ENCODE data around the gene KCNQ1. TPM values are rescaled to one million over a fixed set of nuclear protein-coding genes. Genes with fewer than 3 reads are reported as not detected.

KCNQ1 gene
- total and polyA plus RNA-seq, 2 experiments from 2014 or later, result 0.45 to 0.87 TPM

DNA sequence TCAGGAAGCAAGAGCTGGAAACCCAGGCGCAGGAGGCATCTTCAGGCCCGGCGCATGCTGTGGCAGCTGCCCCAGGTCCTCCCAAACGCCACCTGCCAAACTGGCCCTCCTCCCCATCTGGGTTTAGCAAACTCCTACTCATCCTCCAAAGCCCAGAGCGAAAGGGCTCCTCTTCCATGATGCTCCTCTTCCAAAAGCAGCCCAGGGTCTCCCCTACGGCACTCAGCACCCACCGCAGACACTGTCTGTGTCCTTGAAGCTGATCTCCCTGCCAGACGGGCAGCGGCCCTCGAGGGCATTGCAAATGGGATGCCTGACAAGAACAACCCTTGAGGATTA, 414.9 kb downstream of the KCNQ1 start:
- no peak for TF ChIP-seq NANOG (IDR thresholded peaks at IDR 0.05; ENCODE audit: borderline replicate concordance)
- TF ChIP-seq, protein P1, sequence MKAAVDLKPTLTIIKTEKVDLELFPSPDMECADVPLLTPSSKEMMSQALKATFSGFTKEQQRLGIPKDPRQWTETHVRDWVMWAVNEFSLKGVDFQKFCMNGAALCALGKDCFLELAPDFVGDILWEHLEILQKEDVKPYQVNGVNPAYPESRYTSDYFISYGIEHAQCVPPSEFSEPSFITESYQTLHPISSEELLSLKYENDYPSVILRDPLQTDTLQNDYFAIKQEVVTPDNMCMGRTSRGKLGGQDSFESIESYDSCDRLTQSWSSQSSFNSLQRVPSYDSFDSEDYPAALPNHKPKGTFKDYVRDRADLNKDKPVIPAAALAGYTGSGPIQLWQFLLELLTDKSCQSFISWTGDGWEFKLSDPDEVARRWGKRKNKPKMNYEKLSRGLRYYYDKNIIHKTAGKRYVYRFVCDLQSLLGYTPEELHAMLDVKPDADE (IDR thresholded peaks at IDR 0.05), result no peak
- no peak for TF ChIP-seq ZNF114 (CRISPR knock-in tag; IDR thresholded peaks at IDR 0.05)
- Histone ChIP-seq H3K9me2 (ENCODE audit: insufficient read depth) (no peaks in the 10 kb centered on the region), H3K4me3 (no peak overlapping the region), H3K79me2 (replicated peaks; ENCODE audit: insufficient read depth) (no peaks in the 10 kb centered on the region), H3K27me3 (ENCODE audit: insufficient read depth) (peaks cover 42% of the 10 kb centered on the region), H3K27ac (ENCODE audit: low read depth) (no peak overlapping the region), H2AFZ (no peak overlapping the region), H3K4me2 (no peak overlapping the region), H3F3A (replicated peaks; ENCODE audit: low read depth) (0 out of 2 replicates have a peak, but pooled peaks cover 4% of the 10 kb centered on the region), H3K4me1 (ENCODE audit: insufficient read depth) (peaks cover 22% of the 10 kb centered on the region), H3K36me3 (ENCODE audit: insufficient read depth) (no peaks in the 10 kb centered on the region), H4K20me1 (replicated peaks; ENCODE audit: insufficient read depth) (no peaks in the 10 kb centered on the region)
- no peaks in the 10 kb centered on the region; the same call in 2 of the 3 replicates for H3K9me3 Mint-ChIP-seq
- no peaks in the 10 kb centered on the region for H3K36me3 Mint-ChIP-seq (ENCODE audit: low read depth)
- H3K27ac Mint-ChIP-seq, result no peak overlapping the region
- ATAC-seq (no peak), DNase-seq (ENCODE audit: low spot score) (no peak)
- peaks cover 19% of the 10 kb centered on the region for H3K4me1 Mint-ChIP-seq
- no peak overlapping the region for H3K4me3 Mint-ChIP-seq
- peaks cover 55% of the 10 kb centered on the region for H3K27me3 Mint-ChIP-seq (ENCODE audit: insufficient read depth, low read depth, poor library complexity)

DNA sequence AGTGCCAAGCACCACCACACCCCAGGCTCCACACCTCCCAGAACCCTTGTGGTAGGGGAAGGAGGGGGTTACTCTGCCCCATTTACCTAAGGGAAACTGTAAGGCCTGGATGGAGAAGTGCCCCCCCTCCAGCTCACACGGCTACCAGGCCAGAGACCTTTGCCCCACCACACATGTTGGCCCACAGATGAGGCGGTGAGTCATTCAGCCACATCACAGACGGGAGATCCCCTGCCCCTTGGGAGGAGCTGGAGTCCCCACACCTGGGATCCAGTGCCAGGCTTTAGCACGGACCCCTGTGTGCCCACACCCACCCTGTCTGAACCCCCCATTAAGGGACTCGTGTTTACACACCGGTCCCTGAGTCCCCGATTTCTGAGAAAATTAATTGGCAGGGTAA, 415.8 kb downstream of the KCNQ1 start:
- Mint-ChIP-seq H3K4me3 (no peak overlapping the region; the same call in 2 of the 3 replicates), H3K9me3 (no peaks in the 10 kb centered on the region; the same call in 2 of the 3 replicates), H3K27ac (no peak overlapping the region), H3K27me3 (ENCODE audit: insufficient read depth, low read depth, poor library complexity) (peaks cover 57% of the 10 kb centered on the region), H3K4me1 (peaks cover 23% of the 10 kb centered on the region), H3K36me3 (ENCODE audit: low read depth) (no peaks in the 10 kb centered on the region)
- DNase-seq (ENCODE audit: low spot score), result no peak
- peaks cover 52% of the 10 kb centered on the region for H3K27me3 ChIP-seq (ENCODE audit: insufficient read depth)
- no peaks in the 10 kb centered on the region for H3K36me3 ChIP-seq (ENCODE audit: insufficient read depth)
- H3K4me1 ChIP-seq (ENCODE audit: insufficient read depth), result peaks cover 22% of the 10 kb centered on the region
- ATAC-seq, result no peak
- no peaks in the 10 kb centered on the region for H3K79me2 ChIP-seq (replicated peaks; ENCODE audit: insufficient read depth)
- no peaks in the 10 kb centered on the region for H3K9me2 ChIP-seq (ENCODE audit: insufficient read depth)
- H4K20me1 ChIP-seq (replicated peaks; ENCODE audit: insufficient read depth), result no peaks in the 10 kb centered on the region
- no peak overlapping the region for H3K4me2 ChIP-seq
- no peak overlapping the region for H2AFZ ChIP-seq
- 0 out of 2 replicates have a peak, but pooled peaks cover 4% of the 10 kb centered on the region for H3F3A ChIP-seq (replicated peaks; ENCODE audit: low read depth)
- H3K27ac ChIP-seq (ENCODE audit: low read depth), result no peak overlapping the region
- H3K4me3 ChIP-seq, result no peak overlapping the region
- no peak for TF ChIP-seq EZH2phosphoT487 (IDR thresholded peaks at IDR 0.05; ENCODE audit: unreplicated experiment)
- TF ChIP-seq, protein P2, sequence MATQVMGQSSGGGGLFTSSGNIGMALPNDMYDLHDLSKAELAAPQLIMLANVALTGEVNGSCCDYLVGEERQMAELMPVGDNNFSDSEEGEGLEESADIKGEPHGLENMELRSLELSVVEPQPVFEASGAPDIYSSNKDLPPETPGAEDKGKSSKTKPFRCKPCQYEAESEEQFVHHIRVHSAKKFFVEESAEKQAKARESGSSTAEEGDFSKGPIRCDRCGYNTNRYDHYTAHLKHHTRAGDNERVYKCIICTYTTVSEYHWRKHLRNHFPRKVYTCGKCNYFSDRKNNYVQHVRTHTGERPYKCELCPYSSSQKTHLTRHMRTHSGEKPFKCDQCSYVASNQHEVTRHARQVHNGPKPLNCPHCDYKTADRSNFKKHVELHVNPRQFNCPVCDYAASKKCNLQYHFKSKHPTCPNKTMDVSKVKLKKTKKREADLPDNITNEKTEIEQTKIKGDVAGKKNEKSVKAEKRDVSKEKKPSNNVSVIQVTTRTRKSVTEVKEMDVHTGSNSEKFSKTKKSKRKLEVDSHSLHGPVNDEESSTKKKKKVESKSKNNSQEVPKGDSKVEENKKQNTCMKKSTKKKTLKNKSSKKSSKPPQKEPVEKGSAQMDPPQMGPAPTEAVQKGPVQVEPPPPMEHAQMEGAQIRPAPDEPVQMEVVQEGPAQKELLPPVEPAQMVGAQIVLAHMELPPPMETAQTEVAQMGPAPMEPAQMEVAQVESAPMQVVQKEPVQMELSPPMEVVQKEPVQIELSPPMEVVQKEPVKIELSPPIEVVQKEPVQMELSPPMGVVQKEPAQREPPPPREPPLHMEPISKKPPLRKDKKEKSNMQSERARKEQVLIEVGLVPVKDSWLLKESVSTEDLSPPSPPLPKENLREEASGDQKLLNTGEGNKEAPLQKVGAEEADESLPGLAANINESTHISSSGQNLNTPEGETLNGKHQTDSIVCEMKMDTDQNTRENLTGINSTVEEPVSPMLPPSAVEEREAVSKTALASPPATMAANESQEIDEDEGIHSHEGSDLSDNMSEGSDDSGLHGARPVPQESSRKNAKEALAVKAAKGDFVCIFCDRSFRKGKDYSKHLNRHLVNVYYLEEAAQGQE (IDR thresholded peaks at IDR 0.05; ENCODE audit: unreplicated experiment), result no peak
- TF ChIP-seq ZNF114 (CRISPR knock-in tag; IDR thresholded peaks at IDR 0.05), result no peak
- no peak for TF ChIP-seq ZNF331 (CRISPR knock-in tag; IDR thresholded peaks at IDR 0.05; ENCODE audit: low read depth)
- TF ChIP-seq JUNB (IDR thresholded peaks at IDR 0.05; ENCODE audit: unreplicated experiment), result no peak
- TF ChIP-seq, protein P3, sequence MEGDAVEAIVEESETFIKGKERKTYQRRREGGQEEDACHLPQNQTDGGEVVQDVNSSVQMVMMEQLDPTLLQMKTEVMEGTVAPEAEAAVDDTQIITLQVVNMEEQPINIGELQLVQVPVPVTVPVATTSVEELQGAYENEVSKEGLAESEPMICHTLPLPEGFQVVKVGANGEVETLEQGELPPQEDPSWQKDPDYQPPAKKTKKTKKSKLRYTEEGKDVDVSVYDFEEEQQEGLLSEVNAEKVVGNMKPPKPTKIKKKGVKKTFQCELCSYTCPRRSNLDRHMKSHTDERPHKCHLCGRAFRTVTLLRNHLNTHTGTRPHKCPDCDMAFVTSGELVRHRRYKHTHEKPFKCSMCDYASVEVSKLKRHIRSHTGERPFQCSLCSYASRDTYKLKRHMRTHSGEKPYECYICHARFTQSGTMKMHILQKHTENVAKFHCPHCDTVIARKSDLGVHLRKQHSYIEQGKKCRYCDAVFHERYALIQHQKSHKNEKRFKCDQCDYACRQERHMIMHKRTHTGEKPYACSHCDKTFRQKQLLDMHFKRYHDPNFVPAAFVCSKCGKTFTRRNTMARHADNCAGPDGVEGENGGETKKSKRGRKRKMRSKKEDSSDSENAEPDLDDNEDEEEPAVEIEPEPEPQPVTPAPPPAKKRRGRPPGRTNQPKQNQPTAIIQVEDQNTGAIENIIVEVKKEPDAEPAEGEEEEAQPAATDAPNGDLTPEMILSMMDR (conservative IDR thresholded peaks at IDR 0.05; ENCODE audit: low read depth in 2 of 2), result no peak
- no peak for TF ChIP-seq POLR2AphosphoS5 (IDR thresholded peaks at IDR 0.05; ENCODE audit: low read depth)
- no peak for TF ChIP-seq NANOG (IDR thresholded peaks at IDR 0.05; ENCODE audit: borderline replicate concordance)
- TF ChIP-seq, protein P4, sequence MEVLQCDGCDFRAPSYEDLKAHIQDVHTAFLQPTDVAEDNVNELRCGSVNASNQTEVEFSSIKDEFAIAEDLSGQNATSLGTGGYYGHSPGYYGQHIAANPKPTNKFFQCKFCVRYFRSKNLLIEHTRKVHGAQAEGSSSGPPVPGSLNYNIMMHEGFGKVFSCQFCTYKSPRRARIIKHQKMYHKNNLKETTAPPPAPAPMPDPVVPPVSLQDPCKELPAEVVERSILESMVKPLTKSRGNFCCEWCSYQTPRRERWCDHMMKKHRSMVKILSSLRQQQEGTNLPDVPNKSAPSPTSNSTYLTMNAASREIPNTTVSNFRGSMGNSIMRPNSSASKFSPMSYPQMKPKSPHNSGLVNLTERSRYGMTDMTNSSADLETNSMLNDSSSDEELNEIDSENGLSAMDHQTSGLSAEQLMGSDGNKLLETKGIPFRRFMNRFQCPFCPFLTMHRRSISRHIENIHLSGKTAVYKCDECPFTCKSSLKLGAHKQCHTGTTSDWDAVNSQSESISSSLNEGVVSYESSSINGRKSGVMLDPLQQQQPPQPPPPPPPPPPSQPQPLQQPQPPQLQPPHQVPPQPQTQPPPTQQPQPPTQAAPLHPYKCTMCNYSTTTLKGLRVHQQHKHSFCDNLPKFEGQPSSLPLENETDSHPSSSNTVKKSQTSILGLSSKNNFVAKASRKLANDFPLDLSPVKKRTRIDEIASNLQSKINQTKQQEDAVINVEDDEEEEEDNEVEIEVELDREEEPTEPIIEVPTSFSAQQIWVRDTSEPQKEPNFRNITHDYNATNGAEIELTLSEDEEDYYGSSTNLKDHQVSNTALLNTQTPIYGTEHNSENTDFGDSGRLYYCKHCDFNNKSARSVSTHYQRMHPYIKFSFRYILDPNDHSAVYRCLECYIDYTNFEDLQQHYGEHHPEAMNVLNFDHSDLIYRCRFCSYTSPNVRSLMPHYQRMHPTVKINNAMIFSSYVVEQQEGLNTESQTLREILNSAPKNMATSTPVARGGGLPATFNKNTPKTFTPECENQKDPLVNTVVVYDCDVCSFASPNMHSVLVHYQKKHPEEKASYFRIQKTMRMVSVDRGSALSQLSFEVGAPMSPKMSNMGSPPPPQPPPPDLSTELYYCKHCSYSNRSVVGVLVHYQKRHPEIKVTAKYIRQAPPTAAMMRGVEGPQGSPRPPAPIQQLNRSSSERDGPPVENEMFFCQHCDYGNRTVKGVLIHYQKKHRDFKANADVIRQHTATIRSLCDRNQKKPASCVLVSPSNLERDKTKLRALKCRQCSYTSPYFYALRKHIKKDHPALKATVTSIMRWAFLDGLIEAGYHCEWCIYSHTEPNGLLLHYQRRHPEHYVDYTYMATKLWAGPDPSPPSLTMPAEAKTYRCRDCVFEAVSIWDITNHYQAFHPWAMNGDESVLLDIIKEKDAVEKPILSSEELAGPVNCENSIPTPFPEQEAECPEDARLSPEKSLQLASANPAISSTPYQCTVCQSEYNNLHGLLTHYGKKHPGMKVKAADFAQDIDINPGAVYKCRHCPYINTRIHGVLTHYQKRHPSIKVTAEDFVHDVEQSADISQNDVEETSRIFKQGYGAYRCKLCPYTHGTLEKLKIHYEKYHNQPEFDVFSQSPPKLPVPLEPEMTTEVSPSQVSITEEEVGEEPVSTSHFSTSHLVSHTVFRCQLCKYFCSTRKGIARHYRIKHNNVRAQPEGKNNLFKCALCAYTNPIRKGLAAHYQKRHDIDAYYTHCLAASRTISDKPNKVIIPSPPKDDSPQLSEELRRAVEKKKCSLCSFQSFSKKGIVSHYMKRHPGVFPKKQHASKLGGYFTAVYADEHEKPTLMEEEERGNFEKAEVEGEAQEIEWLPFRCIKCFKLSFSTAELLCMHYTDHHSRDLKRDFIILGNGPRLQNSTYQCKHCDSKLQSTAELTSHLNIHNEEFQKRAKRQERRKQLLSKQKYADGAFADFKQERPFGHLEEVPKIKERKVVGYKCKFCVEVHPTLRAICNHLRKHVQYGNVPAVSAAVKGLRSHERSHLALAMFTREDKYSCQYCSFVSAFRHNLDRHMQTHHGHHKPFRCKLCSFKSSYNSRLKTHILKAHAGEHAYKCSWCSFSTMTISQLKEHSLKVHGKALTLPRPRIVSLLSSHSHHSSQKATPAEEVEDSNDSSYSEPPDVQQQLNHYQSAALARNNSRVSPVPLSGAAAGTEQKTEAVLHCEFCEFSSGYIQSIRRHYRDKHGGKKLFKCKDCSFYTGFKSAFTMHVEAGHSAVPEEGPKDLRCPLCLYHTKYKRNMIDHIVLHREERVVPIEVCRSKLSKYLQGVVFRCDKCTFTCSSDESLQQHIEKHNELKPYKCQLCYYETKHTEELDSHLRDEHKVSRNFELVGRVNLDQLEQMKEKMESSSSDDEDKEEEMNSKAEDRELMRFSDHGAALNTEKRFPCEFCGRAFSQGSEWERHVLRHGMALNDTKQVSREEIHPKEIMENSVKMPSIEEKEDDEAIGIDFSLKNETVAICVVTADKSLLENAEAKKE (CRISPR knock-in tag; IDR thresholded peaks at IDR 0.05), result no peak

Measured in GM23338 (cell line).